Anterior cingulate cortex (tissue), 58 donors: ENCODE measurements around the gene ZDHHC14.
"Not testable (repeated sequence)": the region's sequence is repeated elsewhere in the genome, so short reads cannot be mapped to it uniquely, and the experiment has no call there.

Source experiments
- DNase-seq, 58 donors: peaks; one replicate each; lab custom pipeline; 2025; lab: John Stamatoyannopoulos, UW

ZDHHC14 gene

GRCh38 chr6:157718503-157719187, 337.7 kb downstream of the ZDHHC14 start:
- no peak for DNase-seq

GRCh38 chr6:157720964-157721363, 340.0 kb downstream of the ZDHHC14 start:
- DNase-seq = not testable (repeated sequence)

GRCh38 chr6:157721426-157721825, 340.4 kb downstream of the ZDHHC14 start:
- no peak for DNase-seq

GRCh38 chr6:157721830-157722229, 340.8 kb downstream of the ZDHHC14 start:
- no peak for DNase-seq

- no peak for DNase-seq
Observed at GRCh38 chr6:157723376-157723775, 342.4 kb downstream of the ZDHHC14 start.

- DNase-seq = no peak
Observed at GRCh38 chr6:157724138-157724820, 343.3 kb downstream of the ZDHHC14 start.

GRCh38 chr6:157724960-157725741, 344.2 kb downstream of the ZDHHC14 start:
- no peak for DNase-seq

GRCh38 chr6:157725836-157726235, 344.8 kb downstream of the ZDHHC14 start:
- no peak for DNase-seq

- peak in 2 of 58 donors; percentile 4 to 7 for DNase-seq
Observed at GRCh38 chr6:157726892-157727628, 346.1 kb downstream of the ZDHHC14 start.
